ENCODE data around the gene CFI.

- TF ChIP-seq, protein P1, sequence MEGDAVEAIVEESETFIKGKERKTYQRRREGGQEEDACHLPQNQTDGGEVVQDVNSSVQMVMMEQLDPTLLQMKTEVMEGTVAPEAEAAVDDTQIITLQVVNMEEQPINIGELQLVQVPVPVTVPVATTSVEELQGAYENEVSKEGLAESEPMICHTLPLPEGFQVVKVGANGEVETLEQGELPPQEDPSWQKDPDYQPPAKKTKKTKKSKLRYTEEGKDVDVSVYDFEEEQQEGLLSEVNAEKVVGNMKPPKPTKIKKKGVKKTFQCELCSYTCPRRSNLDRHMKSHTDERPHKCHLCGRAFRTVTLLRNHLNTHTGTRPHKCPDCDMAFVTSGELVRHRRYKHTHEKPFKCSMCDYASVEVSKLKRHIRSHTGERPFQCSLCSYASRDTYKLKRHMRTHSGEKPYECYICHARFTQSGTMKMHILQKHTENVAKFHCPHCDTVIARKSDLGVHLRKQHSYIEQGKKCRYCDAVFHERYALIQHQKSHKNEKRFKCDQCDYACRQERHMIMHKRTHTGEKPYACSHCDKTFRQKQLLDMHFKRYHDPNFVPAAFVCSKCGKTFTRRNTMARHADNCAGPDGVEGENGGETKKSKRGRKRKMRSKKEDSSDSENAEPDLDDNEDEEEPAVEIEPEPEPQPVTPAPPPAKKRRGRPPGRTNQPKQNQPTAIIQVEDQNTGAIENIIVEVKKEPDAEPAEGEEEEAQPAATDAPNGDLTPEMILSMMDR (IDR thresholded peaks at IDR 0.05) = no peak
- TF ChIP-seq POLR2A (IDR thresholded peaks at IDR 0.05) = no peak
These were observed 98.0 kb downstream of the CFI start for GRCh38 chr4:109703664-109704361.

All from lower leg skin (tissue), 3 donors.